MV-4-11 (cell line): ENCODE results near the gene ASPG.

ENCODE experiments used
- DNase-seq: peaks from one replicate; lab custom pipeline; 2025; lab: John Stamatoyannopoulos, UW

The ASPG gene

DNA sequence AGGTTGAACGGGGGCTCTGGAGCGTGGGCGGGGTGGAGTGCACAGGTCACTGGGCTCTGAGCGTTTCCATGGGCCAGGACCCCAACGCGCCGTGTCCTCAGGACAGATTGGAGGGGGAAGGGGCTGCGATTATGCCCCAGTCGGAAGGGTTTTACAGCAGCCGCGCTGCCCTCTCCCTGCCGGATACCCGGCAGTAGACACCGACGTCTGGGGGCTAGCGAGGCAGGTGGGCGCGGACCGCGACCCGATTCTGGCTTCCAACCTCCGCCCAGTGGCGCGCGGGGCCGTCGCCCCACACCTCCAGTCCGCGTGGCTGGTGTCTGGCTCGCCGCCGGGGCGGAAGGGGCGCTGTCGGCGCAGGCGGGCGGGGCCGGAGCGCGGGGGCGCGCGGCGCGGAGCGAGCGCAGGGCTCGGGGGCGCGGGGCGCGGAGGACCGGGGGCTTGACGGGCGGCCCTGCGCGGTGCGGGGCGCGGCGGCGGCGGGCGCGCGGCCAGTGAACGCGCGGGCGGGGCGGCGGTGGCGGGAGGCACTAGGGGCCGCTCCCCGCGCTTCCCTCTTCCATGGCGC, 50.5 kb downstream of the ASPG start:
- no peak for DNase-seq

DNA sequence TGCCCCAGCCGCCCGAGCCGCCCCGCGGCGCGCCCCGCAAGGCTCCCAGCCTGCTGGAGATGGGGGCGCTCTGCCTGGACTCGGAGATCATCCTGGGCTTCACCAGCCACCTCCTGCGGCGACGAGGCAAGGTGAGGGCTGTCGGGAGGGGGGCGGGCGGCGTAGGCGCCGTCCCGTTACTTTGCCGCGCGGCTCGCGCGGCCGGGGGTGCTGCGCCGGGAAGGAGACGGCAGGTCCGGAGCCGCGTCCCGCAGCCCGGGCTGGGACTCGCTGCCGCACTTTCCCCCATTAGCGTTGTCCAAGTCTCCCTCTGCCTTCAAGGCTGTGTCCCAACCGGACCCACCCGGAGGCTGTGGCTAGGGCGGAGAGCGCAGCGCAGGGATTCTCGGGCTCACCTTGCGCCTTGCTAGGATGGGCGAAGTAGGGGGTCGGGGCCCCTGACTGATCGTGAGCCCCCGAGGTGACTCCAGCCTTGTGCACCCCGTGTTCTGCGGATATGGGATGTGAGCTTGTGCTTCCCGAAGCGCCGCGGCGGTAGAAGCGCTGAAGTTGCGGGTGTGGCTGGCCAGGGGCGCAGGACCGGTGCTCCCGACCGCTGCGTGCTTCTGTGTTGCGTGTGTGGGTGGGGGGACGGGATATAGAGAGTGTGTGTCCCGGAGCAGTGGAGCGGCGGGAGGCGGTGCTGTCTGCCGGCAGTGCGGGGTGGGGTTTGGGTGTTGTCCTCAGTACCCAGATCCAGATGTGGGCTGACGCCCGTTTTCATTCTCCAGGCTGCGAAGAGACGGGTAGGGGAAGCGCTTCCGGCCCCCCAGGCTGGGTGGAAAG, 51.2 kb downstream of the ASPG start:
- no peak for DNase-seq

DNA sequence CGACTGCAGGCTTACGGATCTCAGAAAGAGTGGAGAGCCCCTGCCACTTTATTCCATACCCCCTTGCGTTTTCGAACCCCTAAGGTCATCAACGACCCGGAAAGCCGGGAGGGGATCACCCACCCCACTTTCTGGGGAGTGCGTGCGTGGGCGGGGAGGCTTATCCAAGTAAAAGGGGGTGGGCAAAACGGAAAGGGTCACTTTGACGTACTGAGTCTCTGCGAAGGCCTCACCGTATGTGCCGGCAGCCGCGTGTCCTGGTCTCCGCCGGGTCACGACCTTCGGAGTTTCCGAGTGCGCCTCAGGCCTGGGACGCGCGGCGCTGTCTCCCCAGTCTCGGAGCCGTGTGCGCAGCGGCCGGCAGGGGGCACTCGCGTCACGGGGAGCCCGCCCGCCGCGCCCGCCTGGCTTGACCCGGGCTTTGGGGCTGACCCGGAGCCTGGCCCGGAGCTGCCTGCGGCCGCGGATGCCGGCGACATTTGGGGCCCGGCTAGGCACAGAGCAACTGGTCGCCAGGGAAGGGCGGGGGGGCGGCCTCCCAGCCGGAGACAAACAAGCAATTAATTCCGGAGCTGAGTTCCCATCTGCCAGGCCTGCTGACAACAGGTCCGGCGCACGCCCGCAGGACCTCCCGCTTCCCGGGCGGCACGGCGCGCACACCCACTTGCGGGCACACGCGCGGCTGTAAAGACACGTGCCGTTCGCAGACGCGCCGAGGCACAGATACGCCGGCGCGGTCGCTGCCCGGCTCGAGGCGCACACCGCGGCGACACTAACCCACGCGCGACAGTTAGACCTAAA, 52.0 kb downstream of the ASPG start:
- DNase-seq = peak; percentile 21

DNA sequence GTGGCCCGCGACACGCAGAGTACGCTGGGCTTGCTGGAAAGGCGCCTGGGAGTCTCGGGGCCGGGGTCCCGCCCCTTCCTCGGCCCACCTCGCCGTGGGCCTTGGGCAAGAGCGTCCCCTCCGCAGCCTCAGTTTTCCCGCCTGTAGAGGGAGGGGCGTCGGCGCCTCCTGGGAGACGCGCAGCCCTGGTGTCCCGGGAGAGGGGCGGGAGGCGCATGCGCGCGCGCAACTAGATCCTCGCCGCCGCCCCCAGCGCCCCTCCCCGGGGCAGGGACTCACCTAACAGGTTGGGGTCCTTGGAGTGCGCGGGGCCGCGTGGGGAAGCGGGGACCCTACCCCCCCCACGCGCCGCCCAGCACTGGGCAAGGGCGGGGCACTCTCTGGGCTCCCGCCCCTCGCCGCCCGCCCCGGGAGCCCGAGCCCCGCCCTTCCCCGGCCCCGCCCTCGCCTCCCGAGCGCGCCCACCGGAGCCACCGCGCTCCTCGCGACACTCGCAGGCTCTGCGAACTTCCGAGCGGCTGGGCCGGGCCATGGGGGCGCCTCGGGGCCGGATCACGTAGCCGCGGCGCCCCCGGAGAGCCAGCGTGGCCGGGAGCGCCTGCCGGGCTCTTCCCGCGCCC, 52.7 kb downstream of the ASPG start, which contains the start of gene KIF26A:
KIF26A (plus strand) TSS at position 490 of the 620 bp plus-strand sequence. CDS start 136 bp downstream, outside the sequence.
- no peak for DNase-seq

DNA sequence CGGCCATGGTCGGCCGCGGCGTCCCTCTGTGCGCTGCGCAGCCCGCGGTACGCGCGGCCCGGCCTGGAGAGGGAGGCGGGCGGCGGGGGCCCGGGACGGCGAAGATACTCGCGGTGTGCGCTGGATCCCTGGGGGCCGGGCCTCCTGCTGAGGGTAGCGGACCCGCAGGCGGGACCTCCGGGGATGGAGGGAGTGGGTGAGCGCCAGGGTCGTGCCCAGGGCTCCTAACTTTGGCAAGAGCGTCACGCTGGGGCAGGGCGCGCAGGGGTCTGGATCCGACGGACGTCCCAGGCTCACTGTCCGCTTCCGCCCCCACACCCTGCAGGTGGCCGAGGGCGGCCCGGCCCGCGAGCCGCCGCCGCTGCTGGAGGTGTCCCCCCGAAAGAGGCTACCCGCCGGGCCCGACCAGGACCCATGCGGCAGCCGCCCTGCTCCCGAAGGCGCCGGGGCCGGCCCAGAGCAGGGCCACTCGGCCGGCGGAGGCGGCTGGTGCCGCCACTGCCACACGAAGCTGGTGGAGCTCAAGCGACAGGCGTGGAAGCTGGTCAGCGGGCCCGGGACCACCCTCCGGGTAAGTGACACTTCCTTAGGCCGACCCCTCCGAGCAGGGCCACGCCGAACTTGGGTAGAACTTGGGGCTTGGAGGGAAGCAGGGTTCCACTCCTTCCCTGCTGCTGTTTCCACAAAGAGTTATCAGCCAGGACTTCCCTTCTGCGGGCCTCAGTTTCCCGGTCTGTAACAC, 53.4 kb downstream of the ASPG start:
- no peak for DNase-seq

DNA sequence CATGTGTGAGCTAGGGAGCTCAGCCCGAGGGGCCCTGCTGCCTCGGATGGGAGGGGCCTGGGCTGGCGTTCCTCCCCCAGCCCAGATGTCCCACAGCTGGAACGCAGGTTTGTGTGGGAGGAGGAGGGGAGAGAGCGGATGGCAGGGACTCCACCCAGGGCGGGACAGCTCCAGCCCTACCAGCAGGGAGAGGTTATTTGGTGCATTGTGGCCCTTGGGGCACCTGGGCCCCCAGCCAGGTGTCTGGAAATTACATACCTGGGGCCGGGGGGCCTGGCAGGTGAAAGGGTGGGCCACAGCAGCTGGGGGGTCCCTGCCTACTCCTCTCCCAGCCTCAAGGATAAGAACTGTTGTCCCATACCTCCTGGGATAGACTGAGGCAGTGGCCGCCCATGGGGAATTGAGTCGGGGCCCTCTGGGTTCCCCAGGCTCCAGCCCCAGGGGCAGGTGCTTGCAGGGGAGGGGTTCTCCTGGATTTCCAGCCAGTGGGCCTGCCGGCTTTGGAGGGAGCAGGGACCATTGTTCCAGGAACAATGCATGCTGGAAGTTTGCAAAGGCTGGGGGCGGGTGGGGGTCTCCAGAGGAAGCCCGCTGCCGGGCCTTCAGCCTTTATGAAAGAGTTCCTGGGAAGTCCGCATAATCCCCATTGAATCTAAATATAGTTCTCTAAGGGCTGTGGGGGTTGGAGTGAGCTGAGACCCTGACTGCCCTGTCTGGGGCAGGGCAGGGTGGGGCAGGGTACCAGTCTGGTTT, 54.1 kb downstream of the ASPG start:
- no peak for DNase-seq

DNA sequence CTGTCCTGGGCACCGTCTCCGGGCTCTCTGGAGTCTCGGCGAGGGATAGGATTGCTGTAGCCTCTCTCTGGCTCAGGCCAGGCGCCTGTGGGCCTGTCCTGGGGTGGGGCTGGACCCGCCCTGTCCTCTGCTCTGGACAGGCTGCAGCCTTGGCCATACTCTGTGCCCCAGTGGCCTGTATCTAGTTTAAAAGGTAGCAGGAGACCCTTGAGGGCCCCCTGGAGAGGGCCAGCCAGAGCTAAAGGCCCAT, 54.6 kb downstream of the ASPG start:
- no peak for DNase-seq

DNA sequence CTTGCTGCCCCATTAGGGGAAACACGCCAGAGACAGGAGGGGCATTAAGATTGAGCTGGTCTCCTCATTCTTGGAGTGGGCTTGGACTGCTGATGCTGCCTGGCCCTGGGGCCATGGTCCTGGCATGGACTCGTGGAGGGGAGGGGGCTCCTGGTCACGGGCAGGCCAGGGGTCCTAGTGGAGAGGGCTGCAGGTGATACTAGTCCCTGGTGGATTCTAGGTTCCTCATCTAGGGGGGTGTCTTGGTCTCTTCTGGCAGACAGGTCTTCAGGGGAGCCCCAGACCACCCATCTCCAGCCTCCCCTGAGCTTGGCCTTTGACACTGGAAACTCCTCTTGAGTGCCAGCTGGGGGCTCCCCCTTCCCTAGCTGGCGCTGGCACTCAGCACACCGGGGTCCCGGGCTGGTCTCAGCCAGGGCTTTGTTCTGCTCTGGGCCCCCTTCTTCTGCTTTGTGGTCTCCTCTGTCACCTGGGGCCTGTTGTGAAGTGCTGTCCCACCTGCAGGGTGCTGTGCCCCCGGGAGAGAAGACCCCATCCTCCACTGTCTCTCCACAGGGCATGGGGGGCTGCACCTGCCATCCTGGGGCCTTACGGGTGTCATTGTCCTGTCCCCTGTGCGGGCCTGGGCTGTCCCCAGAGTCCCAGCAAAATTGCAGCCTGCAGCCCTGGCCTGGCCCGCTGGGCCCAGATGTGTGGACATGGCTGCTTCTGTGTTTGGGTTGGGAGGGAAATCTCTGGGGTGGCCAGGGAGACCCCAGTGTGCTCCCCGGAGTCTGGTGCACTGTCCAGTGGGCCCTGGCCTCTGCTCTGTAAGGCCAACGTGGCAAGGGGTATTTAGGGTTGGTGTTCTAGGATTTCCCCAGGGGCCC, 55.2 kb downstream of the ASPG start:
- no peak for DNase-seq

DNA sequence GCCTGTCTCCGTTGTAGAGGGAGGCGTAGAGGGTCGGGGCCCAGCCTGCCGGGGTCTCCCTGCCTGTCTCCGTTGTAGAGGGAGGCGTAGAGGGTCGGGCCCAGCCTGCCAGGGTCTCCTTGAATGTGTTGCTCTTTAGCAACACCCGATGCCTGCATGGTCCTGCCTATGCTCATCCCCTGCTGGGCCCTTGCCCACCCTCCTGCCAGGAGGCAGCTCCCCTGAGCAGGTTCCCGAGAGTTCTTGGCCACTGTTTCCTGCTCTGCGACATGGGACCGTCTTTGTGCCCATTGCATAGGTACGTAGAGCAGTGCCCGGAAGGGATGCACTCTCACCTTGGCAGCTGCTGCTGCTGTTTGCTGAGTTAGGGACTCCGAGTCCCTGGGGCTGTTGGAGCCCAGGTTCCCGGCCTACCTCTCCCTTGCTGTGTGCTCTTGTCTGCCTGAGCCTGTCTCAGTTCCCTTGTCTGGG, 56.2 kb downstream of the ASPG start:
- DNase-seq = no peak

DNA sequence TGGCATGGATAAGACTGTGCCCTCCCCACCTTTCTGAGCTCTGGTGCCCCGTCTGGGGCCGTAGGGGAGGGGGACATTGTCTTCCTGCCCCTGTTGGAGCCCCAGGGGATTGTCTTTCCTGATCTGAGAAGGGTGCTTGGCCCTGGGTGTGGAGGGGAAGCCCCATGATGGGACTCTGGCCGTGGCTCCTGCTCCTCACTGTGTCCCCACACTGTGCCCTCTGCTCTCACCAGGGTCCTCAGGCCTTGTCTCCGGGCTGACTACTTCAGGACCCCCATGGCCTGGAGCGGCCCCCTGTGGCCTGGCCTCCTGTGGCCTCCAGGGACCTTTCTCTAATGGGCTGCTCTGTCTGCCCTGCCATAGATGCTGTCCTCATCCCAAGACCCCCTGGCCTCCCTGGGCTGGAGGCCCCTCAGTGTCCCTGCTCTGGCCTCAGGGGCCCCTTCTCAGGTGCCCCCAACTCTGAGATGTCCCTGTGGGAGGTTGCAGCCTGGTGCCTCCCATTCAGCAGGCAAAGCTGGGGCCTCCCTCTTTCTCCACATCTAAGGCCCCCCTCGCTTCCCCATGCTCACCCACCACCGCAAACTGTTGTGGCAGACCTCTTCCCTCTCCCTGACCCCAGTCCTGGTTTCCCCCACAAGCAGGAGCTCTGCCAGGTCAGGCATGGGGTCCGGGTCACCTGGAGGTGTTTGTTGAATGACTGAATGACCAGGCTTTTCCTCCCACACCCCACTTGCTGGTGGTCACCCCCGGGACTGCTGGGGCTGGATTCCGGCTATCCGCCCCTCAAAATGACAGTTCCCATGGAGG, 56.8 kb downstream of the ASPG start:
- DNase-seq = no peak

DNA sequence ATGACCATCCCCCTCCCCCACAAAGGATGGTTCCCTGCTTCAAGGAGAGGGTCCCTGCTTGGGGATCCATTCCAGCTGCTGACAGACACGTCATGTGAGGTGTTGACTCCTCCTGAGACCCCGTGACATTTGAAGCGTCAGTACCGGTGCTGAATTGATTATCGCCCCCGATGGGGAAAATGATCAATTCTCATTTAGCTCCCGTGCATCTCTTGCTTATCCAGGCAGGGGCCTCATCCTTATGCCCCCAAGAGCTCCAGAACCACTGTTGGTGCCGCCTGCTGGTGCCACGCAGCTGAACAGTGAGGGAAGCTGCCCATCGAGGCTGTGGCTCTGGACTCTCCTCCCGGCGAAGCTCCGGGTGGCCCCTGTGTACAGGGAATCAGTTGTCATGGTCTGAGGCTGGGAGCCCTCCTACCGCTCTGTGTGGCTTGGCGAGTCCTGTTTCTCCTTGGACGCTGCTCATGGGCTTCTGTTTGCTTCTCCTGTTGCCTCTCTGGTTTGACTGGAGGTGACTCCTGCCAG, 57.5 kb downstream of the ASPG start:
- no peak for DNase-seq

DNA sequence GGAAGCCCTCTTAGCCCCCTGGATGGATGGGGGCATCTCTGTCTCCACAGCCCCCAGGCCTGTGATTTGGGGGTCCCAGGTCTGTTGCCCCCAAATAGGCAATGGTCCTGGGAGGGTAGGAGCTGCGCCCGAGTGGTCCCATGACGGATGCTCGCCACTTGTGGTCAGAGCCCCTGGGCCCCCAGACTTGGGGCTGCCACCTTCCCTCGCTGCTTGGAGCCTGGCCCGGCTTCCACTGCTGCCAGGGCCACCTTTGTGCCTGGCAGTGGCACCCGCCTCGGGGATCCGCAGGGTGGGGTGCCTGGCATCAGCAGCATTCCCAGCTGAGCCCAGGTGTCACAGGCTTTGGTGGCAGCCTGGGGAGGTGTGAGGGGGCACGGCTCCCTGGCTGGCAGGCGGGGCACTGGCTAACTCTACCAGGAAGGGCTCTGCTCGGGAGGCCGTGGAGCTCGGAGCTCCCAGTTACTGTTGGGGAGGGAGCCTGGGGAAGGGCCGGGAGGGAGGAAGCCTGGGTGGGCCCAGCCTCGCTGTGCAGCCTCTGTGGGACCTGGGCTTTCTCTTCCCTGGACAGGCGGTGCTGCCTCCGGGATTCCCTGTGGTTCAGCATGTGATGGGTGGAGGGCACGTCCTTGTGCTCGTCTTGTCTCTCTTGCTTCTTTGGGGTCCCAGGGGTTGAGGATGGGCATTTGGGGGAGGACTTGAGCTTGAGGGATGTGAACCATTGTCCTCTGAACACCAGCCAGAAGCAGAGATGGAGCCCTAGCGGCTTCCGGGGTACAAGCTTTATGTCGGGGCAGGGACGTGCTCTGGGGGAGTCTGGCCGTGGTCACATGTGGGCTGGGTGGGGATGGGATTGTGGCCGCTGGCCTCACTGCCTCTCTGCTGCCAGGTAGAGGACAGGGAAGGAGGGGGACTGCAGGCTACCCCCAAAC, 58.3 kb downstream of the ASPG start:
- DNase-seq = no peak

DNA sequence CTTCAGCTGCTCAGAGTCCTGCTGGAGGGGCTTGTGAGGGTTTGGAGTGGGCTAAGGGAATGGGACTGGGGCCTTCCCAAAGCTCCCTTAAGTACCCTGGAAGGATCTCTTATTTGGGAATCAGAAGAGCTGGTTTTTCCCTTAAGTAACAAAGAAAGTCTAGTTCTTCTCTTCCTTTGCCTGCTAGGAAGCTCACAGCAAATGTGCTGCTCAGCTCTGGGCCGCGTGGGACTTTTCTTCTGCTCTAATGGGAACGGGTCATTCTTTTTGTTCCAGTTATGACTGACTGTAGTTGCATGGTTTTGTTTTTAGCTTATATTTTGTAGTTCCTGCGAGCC, 58.9 kb downstream of the ASPG start:
- no peak for DNase-seq

DNA sequence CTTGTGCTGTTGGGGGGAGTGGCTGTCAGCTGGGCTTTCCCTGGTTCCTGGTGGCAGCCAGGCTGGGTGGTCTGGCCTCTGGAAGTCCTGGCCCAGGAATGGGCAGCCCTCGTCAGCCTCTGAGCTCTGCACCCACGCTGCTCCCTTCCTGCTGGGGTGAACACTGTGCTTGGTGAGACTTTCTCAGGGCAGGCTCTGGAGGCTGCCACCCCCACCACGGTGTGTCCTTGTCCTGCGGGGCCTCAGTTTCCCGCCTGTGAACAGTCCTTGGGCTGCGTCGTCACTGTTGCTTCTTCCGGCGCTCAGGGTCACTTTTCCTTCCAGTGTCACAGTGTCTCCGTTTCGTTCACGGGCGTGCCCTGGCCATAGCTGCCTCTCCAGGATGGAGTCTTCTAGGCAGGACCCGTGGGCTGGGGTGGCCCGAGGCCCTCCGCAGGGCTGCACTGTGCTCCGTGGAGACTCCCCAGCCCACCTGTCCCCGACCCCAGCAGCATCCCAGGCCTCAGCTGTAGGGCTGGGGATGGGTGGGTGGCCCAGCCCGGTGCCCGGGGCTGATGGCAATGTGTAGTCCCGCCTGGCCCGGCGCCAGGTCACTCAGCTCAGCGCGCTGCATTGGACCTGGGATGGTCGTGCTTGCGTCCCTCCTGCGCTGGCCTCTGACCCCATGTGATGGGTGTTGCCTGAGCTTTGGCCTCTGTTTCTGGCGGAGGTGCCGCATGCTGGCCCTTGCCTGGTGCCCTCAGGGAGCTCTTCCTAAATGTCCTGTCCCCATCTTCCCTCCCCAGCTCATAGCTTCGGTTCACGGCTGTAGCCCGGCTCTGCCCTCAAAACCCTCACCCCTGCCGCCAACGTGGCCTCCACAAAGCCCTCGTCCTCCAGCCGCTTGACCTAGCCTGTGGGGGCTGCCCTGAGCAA, 59.7 kb downstream of the ASPG start:
- DNase-seq = no peak

DNA sequence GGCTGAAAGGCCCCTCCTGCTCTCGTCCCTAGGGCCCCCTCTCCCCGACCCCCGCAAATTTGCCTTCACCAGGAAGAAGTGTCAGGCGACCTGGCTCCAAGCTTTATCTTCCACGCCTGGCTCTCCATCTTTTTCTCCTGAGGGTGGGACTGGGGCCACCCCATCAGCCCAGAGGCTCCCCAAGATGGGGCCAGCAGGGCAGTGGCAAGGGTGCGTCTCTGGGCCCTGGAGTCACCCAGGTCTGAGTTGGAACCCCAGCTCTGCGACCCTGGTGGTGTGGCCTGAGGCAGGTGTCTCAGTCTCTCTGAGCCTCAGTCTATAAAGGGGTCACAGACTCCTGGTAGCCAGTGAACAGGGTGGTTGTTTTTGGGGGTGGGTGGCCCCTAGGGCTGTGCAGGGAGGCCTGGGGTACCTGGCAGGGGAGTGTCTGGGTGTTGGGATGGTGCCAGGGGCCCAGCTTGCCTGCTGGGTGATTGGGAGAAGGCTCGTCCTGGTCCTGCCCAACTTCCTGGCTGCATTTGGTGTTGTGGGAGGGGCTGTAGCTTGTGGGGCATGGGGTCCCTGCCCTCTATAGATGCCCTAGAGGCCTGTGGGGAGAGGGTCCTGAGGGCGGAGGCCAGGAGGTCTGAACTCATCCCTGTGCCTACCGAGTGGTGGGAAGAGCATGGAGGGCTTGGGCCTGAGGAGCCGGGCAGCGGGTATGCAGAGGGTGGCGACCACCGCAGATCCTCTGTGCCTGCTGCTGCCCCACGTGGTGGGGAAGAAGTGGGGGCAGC, 60.5 kb downstream of the ASPG start:
- DNase-seq = no peak

DNA sequence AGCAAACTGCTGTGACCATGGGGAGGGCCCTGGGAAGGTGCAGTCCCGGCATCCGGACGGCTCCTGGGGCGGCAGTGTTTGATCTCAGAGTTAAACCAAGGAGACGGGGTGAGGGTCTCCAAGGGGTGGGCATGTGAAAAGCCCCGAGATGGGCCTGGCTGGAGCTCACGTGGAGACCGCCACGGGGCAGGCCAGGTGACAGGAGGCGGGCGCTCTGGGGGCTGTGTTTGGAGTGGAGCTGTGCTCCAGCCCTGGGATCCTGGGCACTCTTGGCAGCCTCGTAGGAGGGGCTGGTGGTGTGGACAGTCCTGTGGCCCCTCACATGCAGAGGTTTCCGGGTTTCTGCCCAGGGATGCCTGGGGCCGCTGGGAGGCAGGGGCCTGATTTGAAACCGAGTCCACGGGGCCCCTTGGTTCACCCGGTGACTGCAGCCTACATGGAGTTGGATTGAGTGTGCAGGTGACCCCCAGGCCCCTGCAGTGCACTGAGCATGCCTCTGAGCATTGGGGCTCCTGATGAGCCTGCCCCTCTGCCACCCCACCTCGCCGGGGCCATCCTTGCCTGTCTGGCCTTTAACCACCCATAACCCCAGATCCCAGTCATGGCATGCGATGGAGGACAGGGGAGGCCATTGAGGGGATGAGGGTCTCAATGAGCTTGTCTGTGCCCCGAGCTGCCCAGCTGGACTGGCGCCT, 61.3 kb downstream of the ASPG start:
- DNase-seq = no peak
